Activated B cell treated with CpG ODN at 0.5 μM for 24 hours (primary cell): Measurements from ENCODE around the gene MBOAT1. TPM values are rescaled to one million over a fixed set of nuclear protein-coding genes. Genes with fewer than 3 reads are reported as not detected.

ENCODE experiments used
- total RNA-seq: library from RNA; stranded (reverse); gene quantifications from 2 replicates; pipeline ENCODE4 v1.2.3, GENCODE V29; 2022

Gene MBOAT1
- total RNA-seq, 1 donor from 2014 or later: 3.7 TPM

Other genes starting within 250 kb of the MBOAT1 start
- 14.0 and 15.6 TPM in 2 replicates for gene E2F3, start 189.4 kb upstream of the MBOAT1 start, total RNA-seq